PFSK-1 (cell line): Measurements from ENCODE around the gene LCN10.

Experiments
- FOXP2 ChIP-seq: optimal IDR thresholded peaks from 2 replicates; pipeline ENCODE3; 2011; ENCODE audit warnings: borderline replicate concordance, control low read depth, inconsistent platforms; ENCODE audit not compliant: insufficient read depth; ENCODE audit errors: extremely low read length, extremely low read depth
- POLR2AphosphoS5 ChIP-seq: IDR thresholded peaks from 2 replicates; pipeline ENCODE4 v1.6.1; 2012; ENCODE audit warnings: low read depth, mild to moderate bottlenecking, control low read depth, low read length, moderate library complexity
- REST ChIP-seq, 2 experiments: IDR thresholded peaks; 2 replicates each; pipeline versions ENCODE4 v1.6.1 to v1.8.0; 2011 to 2012; ENCODE audit warnings: low read depth in 2 of 2, low read length in 2 of 2, control low read depth in 1 of 2, inconsistent platforms in 1 of 2, mild to moderate bottlenecking in 1 of 2, moderate library complexity in 1 of 2; ENCODE audit not compliant: insufficient read depth in 1 of 2
- SIN3A ChIP-seq: IDR thresholded peaks from 2 replicates; pipeline ENCODE4 v1.6.1; 2012; ENCODE audit warnings: mild to moderate bottlenecking, low read length, moderate library complexity, borderline replicate concordance; ENCODE audit not compliant: insufficient read depth
- TAF1 ChIP-seq: IDR thresholded peaks from 2 replicates; pipeline ENCODE4 v1.6.1; 2012; ENCODE audit warnings: low read length, control low read depth, borderline replicate concordance; ENCODE audit not compliant: insufficient read depth

Gene LCN10

DNA sequence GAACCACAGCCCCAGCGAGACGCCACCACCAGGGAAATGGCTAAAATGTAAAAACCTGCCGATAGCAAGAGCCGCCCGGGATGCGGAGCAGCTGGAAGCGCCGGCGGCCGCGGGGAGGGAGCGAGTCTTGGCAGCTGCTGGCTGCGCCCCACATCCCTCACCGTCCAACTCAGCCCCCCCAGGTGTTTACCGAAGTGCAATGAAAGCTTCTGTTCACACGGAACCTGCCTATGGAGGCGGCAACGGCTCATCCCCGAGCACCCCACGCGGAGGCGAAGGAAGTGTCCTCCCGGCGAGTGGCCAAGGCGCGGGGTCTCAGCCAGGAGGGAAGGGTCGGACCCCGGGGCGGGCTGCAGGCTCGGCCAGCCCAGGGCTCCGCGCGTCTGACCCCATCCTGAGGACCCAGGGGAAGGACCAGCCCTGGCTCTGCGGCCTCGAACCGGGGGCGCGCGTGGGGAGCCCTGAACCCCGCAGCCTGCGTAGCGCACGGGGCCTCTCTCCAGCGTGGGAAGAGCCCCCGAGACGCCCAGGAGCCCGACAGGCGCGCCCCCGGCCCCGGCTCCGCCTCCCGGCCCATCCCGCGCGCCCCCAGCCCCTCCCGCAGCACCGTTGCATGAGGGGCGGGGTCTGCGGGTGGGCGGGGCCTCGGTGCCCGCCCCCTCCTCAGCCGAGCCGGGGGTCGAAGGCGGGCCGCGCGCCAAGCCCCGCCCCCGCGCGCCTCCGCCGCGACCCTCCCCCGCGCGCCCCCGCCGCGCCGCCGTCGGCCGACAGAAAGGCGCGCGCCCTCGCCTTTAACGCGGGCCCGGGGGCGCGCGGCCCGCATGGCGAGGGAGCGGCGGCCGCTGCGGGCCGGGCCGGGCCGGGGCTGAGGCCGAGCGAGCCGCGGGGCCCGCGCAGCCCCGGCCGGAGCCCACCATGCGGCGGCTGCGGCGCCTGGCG is 30.7 kb downstream of the LCN10 start, which contains the start of gene DIPK1B:
Gene DIPK1B (plus strand): TSS at position 822 of the 939 bp plus-strand sequence. CDS start 94 bp downstream, at position 916.
- no peak for TF ChIP-seq FOXP2
- TF ChIP-seq POLR2AphosphoS5 = no peak
- no peak for TF ChIP-seq TAF1
- no peak for TF ChIP-seq REST (IDR thresholded peaks at IDR 0.05; ENCODE audit: insufficient read depth in 1 of 2, low read depth in 2 of 2, low read length in 2 of 2)
- no peak for TF ChIP-seq SIN3A

GRCh38 chr9:136710543-136710942 is 32.2 kb downstream of the LCN10 start:
- no peak for TF ChIP-seq REST (IDR thresholded peaks at IDR 0.05; ENCODE audit: insufficient read depth in 1 of 2, low read depth in 2 of 2, low read length in 2 of 2)
- no peak for TF ChIP-seq SIN3A
- no peak for TF ChIP-seq POLR2AphosphoS5
- no peak for TF ChIP-seq FOXP2
- TF ChIP-seq TAF1 = no peak

- TF ChIP-seq REST (IDR thresholded peaks at IDR 0.05; ENCODE audit: insufficient read depth in 1 of 2, low read depth in 2 of 2, low read length in 2 of 2) (no peak), TAF1 (no peak), SIN3A (no peak), FOXP2 (no peak), POLR2AphosphoS5 (no peak)
Measured at GRCh38 chr9:136709454-136710109, 33.2 kb downstream of the LCN10 start.

DNA sequence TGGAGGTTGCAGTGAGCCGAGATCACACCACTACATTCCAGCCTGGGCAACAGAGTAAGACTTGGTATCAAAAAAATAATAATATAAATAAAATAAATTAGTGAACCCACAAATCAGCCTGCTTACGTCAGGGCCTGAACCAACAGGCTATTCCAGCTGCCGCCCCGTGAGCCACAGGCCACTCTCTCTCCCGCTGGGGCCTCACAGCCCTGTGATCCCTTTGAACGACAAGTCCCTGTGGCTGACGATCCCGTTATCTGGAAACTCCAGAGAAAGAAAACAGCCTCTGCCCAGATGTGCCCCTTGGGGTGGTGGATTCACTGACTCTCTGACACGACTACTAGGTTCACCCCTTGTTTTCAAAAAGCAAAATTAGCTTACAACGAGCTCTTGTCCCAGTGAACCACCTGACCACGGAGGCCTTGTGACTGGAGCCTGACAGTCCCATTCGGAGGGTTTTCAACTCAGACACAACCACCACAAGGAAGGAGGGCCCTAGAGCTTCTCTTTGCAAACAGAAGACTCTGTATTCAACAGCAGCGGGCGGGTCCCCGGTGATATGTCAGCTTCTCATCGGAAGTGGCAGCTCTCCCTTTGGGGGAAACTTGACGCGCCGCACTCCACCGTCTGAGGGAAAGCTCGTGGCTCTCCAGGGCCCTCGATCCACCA is 34.8 kb downstream of the LCN10 start:
- TF ChIP-seq POLR2AphosphoS5 (no peak), REST (IDR thresholded peaks at IDR 0.05; ENCODE audit: insufficient read depth in 1 of 2, low read depth in 2 of 2, low read length in 2 of 2) (no peak), TAF1 (no peak), FOXP2 (no peak), SIN3A (no peak)
